EL (cell line): Measurements from ENCODE around the gene KRT81.
"Not testable (repeated sequence)": the region's sequence is repeated elsewhere in the genome, so short reads cannot be mapped to it uniquely, and the experiment has no call there.

Experiments used
- DNase-seq: peaks from one replicate; pipeline ENCODE4 v3.0.0-alpha.2; 2016

KRT81 gene

DNA sequence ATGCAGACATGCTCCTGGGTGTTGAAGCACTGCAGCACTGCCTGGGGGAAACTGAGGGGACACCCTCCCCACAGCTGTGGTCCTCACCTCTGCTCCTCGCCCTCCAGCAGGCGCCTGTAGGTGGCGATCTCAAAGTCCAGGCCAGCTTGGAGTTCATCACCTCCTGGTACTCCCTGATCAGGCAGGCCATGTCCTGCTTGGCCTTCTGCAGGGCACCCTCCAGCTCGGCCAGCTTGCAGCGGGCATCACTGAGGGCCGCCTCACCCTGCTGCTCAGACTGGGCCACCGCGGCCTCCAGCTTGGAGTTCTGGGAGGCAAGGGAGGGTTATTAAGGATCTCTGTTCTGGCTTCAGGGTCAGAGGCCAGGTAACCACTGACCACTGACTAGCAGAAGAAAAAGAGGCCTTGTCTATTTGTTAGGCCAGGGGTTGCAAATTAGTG, 39.1 kb downstream of the KRT81 start:
- not testable (repeated sequence) for DNase-seq

DNA sequence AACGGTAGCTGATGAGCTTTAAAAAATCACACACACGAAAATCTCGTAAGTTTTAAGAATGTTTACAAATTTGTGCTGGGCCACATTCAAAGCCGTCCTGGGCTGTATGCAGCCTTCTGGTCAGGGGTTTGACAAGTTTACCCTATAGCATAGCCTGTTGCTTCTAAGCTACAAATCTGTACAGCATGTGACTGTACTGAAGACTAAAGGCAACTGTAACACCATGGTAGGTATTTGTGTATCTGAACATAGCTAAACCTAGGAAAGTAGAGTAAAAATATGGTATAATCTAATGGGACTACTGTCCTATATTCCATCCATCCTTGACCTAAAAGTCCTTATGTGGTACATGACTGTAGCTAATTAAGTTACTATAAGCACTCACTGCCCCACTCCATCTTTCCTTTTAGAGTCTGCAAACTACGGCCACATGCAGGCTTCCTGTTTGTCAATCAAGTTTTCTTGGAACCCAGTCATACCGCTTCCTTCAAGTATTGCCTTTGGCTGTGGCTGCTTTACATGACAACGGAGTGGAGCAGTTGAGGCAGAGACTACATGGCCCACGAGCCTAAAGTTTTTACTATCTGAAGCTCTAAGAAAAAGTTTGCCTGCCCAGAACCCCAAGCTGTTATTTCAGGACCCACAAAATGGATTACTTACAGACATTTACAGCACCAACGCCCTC, 39.8 kb downstream of the KRT81 start:
- no peak for DNase-seq

DNA sequence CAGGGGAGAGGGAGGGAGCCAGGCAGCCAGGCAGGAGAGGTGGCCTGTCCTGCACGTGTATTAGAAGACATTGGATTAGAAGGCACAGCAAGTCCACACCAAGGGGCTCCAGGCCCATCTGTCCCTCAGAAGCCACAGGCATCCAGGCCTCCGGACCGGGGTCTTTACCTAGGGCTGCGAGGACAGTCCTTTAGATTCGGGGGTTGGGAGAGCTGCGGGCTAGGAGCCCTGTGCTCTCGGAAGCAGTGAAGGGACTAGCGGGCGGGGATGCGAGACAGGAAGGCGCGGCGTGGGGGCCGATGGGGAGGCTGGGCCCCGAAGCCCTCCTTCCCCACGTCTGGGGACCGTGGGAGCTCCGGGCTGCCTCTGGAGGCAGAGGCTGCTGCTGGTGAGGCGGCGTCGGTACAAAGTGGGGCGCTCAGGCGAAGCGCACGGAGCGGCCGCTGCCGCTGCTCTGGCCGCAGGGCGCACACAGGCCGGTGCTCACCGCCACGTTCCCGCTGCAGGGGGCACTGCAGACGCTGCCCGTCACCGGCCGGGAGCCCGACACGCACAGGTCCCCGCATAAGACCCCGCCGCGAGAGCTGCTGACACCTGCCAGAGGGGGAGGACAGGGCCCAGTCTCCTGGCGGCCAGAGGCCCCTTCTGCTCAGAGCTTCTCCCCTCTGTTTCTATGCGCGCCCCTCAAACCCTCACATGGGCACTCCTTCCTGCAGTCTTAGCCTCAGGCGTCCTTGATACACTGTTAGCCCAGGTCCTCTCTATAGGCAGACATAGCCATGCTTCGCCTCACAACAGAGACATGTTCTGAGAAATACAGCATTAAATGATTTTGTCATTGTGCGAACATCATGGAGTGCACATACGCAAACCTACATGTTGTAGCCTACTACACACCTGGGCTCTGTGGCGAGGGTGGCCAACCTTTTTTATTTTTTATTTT, 41.0 kb downstream of the KRT81 start:
- no peak for DNase-seq

DNA sequence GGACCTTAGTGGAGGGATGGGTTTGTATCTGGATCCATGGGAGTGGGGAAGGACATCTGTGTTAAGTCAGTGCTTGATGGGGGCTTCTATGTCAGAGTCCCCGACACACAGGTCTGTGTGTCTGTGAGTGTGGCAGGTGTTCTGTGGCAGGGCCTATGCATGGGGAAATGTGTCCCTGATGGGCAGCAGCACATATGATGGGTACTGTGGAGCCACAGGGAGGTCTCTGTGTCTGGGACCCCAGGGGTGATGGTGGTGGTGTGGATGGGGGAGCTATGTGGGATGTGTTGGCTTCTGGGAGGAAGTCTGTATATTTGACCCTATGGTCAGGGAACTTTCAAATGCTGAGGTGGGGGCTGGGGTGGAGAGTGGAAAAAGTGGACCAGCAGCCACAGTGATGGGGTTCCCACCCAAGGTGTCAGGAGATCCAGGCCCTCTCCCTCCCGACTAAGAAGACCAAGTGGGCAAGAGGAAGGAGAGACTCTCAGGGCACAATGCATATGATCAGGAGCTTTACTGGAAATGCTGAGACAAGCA, 41.8 kb downstream of the KRT81 start:
- DNase-seq: no peak

DNA sequence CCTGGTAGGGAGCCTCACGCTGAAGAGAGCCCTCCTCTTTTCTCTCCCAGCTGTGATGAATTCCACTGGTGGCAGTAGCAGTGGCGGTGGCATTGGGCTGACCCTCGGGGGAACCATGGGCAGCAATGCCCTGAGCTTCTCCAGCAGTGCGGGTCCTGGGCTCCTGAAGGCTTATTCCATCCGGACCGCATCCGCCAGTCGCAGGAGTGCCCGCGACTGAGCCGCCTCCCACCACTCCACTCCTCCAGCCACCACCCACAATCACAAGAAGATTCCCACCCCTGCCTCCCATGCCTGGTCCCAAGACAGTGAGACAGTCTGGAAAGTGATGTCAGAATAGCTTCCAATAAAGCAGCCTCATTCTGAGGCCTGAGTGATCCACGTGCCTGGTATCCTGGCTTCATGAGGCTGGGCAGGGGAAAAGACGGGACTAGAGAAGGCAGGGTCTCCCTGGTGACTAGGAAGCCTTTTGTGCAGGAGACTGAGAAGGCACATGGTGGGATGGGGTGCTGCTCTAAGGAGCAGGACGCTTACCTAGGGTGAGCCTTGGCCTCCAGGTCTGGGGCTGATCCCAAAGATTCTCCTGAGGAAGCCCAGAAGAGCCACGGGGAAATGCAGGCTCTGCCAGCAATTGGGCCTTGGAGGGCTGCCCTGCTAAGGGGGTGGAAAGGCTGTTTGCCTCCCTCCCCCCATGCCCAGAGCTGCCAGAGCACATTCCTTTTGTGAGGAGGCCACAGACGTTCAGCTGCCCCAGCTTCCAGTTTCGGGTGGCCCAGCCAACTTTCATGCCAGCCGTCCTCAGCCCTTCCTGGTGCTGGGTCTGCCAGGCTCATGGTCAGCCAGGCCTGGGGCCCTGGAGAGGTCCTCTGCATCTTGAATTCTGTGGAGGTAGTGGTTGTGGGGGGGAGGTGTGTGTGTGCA, 42.5 kb downstream of the KRT81 start:
- no peak for DNase-seq

DNA sequence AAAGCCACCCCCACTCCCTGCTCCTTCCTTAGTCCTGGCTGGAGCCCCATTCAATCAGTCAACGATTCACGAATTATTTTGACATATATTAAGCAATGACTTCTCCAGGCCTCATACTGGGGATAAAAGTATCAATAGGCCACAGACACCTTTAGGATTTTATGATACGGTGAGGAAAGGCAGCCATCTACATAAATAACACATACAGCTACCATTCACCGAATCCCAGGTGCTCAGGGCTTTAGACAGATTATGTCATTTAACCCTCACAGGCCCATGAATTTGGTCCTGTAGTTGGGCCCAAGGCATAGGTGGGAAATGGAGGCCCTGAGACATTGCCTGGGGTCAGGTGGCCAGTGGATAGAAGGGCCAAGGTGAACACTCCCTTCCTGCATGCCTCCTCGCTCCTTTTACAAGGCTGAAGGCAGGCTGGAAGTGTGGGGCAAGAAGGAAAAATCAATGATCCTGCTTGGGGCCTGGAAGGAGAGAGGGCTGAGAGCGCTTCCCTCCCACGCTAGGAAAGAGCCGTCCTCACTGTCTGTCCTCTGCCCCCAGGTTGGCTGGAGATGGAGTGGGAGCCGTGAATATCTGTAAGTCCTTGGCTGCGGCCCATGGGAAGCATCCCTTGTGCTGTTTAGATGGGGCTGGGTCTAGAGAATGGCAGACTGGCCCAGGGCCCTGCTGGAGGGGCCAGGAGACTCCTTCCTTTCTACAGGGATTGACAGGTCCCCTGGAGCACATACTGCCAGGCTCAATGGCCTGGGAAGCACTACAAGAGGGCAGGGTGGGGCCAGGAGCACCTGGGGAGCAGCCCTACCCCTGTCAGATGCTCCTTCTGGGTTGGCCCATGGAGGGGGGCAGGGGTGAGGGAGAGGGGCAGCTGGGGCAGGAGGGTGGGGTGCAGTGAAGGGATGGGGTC, 43.5 kb downstream of the KRT81 start:
- DNase-seq: no peak

DNA sequence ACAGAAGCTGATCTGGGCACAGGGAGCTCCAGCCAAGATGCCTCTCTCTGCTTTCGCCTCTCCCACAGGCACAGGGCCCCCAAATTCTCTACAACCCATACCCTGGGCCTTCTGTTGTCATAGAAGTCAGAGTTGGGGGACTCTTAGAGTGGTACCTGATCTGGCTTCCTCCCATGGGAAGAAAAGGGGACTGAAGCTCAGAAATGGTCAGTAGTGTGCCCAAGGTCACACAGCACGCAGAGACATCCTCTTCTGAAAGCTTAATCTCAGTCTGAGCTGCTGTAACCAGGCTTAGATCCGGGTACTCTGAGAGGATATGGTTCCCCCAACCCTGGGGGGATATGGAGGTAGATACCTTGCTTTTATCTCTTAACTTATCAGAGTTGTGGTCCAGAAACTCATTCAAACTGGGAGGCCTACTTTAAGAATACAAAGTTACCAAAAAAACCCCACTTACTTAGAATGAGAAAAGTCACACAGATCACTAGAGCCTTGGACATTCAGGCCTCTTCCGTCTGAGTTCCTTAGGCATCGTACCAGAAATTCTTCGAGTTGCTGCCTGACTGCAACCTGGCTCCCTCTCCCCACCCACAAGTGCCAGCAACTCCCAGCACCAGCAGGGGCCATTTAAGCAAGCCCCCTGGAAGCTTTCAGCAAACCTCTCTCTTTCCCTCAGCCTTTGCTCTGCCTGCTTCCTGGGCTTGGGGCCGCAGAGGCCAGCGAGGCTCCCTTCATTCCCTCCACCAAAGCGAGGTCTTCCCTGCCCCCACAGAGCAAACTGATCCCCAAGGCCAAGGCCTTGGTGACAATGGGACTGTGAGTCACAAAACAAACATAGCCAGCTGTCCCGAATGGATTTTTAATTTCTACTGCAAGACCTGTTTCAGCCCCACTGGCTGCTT, 44.4 kb downstream of the KRT81 start:
- no peak for DNase-seq

DNA sequence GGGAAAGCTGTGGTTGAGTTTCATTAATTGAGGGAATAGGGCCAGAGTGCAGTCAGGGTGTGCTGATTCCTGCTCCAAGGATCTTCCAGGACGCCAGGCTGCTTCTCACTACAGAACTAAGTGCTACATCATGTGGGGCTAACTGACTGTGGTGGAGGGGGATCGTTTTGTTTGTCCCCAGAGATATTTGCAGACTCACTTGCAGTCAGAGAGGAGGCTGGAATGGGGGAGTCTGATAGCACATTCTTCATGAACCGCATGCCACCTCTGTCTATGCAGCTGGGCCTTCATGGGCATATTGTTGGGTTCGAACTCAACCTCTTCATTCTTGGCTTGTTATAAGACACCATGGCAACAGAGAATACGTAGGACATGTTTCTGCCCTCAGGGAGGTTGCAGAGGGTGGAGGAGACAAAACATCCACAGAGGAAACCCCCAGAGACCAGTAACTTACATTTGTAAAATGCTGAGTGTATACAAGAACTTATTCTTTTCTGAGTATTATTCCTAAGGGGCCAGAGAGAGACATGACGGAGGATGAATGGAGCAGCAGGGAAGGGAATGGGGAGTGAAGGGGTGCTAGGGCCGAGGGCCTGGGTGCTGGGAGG, 45.3 kb downstream of the KRT81 start:
- no peak for DNase-seq

DNA sequence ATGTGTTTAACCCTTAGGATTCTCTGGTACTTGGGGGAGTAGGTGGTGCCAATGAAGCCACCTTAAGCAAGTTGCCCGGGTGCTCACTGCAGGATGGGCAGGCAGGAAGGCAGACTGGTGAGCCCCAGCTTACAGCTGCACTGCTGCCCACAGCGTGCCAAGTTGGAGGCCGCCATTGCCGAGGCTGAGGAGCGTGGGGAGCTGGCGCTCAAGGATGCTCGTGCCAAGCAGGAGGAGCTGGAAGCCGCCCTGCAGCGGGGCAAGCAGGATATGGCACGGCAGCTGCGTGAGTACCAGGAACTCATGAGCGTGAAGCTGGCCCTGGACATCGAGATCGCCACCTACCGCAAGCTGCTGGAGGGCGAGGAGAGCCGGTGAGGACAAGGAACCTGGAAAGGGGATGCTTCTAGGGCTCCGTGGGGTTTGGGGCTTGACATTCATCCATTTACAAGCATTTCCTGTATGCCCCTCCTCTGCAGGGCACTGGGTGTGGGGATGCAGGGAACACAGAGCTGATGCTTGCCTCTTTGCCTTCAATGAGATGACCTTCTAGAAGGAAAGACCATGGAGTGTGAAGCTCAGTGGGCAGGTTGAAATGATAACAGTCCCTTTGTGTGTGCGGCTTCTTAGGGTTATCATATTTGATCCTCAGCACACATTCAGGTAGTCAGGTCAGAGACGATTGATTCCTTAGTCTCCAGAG, 45.9 kb downstream of the KRT81 start:
- DNase-seq: no peak

DNA sequence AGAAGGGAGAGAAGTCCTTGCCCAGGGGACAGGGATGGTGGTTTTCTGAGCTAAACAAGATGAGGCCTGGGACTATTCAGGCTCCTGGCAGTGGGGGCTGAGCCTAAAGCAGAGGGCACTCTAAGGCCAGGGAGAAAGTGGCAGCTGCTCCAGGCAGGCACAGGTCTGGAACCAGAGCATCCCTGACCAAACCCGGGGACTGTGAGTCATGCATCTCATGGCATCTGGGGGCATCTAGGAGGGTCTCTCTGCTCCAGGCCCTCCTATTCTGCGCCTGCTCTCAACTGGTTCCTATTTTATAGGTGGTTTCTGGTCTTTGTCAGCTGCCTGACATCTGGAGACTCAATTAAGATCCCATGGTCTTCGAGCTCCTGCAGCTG, 46.7 kb downstream of the KRT81 start:
- no peak for DNase-seq

DNA sequence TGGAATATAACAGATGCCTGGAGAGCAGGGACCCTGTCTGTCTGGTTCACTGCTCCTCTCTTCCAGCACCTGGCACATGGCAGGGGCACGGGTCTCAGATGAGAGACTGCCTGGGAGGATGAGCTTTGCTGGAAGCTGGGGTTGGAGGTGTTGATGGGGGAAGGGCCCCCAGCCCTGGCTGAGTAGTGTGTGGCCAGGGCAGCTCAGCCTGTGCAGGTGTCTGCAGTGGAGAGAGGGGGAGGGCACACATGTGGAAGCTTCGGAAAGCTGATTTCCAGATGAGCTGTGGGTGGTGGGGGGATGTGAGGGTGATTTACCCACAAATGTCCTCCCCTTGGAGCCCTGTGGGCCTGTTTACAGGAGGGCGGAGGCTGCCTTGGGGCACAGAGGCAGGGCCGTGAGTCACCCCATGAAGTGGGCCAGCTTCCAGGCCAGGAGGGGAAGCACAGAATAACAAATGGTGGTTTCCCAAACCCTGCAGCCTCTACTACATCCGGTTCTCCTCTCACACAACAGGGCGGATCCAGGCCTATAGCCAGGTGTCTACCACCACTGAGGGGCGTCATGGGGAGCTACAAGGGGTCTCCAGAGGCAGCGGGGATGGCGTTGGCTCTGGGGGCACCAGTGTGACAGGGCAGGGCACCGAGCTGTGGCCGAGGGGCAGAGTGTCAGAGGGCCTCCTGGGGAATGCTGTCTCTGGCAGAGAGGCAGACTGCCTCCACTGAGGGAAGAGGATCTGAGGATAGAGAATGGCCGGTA, 47.3 kb downstream of the KRT81 start:
- peak; percentile 96 for DNase-seq

DNA sequence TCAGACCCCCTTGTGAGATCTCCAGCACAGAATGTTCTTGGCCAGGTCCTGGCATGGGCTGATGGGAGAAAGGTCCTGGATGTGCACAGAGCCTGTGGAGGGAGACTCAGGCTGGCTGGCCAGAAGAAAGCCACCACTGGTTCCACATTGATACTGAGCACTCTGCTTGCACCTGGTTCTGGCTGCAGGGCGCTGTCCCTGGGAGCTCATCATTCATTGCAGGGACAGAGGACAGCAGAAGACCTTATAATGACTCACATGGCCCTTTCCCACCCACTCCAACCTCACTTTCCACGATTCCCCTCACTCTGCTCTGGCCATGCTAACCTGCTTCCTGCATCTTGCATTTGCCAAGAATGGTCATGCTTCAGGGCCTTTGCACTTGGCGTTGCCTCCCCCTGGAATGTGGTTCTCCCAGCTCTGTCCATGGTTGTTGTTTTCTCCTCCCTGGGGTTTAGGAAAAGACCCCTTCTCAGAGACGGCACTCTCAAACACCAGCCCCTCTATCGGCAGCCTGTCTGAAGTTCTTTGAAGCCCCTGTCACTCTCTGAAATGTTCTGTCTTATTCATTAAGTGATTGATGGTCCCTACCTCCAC, 48.0 kb downstream of the KRT81 start:
- peak; percentile 53 for DNase-seq

DNA sequence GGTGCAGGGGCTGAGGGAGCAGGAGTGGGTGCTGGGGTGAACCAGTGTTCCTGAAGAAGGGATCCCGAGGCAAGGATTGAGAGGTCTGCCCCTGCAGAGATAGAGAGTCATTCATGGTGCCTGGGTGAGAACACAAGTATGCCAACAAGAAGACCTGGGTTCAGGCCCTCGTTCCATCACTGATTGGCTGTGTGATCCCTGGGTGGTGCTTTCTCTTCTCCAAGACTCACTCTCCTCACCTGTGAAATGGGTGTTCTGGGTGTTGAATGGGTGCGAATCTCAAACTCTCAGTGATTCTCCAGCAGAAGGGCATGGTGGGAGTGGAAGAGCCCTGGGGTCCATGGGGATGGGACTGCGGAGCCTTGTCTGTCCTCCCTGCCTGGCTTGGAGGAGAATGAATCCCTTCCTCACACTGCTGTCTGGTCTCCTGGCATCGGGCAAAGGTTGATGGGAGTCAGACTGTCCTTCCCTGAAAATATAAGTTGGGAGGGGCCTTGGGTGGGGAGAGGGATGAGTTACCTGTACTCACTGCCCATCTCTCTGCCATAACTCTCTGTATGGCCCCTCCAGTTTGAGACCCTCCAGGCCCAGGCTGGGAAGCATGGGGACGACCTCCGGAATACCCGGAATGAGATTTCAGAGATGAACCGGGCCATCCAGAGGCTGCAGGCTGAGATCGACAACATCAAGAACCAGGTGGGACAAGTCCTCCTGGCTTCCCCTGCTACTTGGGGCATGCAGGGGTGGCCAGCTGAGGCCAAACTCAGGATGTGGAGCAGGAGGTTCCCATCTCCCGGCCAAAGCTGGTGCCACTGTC, 48.7 kb downstream of the KRT81 start:
- DNase-seq: no peak

DNA sequence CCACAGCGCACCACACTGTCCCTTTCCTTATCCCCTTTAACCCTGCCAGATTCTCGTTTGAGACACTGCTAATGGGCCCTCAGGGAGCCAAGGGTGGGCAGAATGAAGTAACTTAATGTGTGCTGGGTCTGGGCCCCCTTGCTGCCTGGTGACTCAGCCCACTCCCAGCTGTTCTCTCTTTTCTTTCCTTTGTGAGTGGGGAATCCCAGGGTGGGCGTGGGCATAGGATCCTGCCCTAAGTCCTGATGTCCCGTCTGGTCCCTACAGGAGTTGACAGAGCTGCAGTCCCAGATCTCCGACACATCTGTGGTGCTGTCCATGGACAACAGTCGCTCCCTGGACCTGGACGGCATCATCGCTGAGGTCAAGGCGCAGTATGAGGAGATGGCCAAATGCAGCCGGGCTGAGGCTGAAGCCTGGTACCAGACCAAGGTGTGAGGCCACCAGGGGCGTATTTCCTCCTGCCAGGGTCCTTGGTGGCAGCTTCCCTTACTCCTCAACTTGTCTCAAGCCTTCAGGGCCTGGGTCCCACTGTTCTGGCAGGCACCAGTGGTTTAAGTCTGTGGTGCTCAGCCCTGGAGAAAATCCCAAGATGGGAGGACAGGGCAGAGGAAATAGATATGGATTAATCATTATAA, 50.0 kb downstream of the KRT81 start:
- DNase-seq: no peak

DNA sequence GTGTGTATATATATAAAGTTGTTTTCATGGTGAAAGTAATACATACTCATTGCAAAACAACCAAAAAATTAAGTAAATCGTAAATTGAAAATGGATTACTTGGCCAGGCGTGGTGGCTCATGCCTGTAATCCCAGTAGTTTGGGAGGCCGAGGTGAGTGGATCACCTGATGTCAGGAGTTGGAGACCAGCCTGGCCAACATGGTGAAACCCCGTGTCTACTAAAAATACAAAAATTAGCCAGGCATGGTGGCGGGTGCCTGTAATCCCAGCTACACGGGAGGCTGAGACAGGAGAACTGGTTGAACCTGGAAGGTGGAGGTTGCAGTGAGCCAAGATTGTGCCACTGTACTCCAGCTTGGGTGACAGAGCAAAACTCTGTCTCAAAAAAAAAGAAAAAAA, 51.1 kb downstream of the KRT81 start:
- not testable (repeated sequence) for DNase-seq

DNA sequence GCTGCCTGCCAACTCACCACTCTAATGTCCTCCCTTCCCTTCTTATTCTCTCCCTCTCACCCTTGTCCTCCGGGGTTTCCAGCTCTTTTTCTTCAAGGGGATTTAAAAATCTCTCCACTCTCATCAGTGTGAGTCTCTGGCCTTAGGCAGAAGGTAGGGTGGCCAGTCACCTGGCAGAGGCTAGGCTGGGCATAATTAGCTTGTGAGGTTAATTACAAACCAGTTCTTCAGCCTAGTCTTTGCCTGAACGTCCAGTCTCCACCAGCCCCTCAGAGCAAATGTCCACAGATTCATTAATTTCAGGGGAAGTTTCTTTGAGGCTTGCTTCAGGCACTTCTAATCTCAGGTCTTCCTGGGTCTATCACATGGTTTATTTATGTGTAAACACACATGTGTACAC, 51.6 kb downstream of the KRT81 start:
- DNase-seq: no peak
